Activated naive CD8-positive, alpha-beta T cell treated with anti-CD3 and anti-CD28 coated beads, Interleukin-2, amount 50 U/mL, for 24 hours (primary cell): ENCODE measurements around the gene RNF144A.

Experiments used
- ATAC-seq: fragments of 150-1000 bp; cut with Tn5 transposase; one replicate; pipeline ENCODE4 v1.10.0; 2021
- DNase-seq: peaks from one replicate; pipeline ENCODE4 v3.0.0; 2021
- H3K27ac Mint-ChIP-seq: one replicate; pipeline ENCODE4 v1.8.0; 2021; ENCODE audit warnings: mild to moderate bottlenecking, mixed read lengths
- H3K27me3 Mint-ChIP-seq: one replicate; pipeline ENCODE4 v1.8.0; 2021; ENCODE audit warnings: mixed read lengths
- H3K36me3 Mint-ChIP-seq: one replicate; pipeline ENCODE4 v1.8.0; 2021; ENCODE audit warnings: low read depth, mixed read lengths
- H3K4me1 Mint-ChIP-seq: one replicate; pipeline ENCODE4 v1.8.0; 2021; ENCODE audit warnings: mixed read lengths
- H3K4me3 Mint-ChIP-seq: one replicate; pipeline ENCODE4 v1.8.0; 2021; ENCODE audit warnings: mild to moderate bottlenecking, moderate library complexity, mixed read lengths
- H3K9me3 Mint-ChIP-seq: one replicate; pipeline ENCODE4 v1.8.0; 2021; ENCODE audit warnings: mixed read lengths

RNF144A gene

GRCh38 chr2:6972067-6972710 is 55.0 kb downstream of the RNF144A start:
- no peaks in the 10 kb centered on the region for H3K27me3 Mint-ChIP-seq
- no peak overlapping the region for H3K4me3 Mint-ChIP-seq

GRCh38 chr2:6973895-6974545 is 56.8 kb downstream of the RNF144A start:
- Mint-ChIP-seq H3K27ac (no peak overlapping the region), H3K4me3 (no peak overlapping the region), H3K27me3 (no peaks in the 10 kb centered on the region), H3K9me3 (no peaks in the 10 kb centered on the region), H3K4me1 (peaks cover 11% of the 10 kb centered on the region), H3K36me3 (peaks cover 21% of the 10 kb centered on the region)
- DNase-seq (no peak), ATAC-seq (no peak)

More at GRCh38 chr2:6972067-6972710, 55.0 kb downstream of the RNF144A start:
- Mint-ChIP-seq H3K9me3 (no peaks in the 10 kb centered on the region), H3K27ac (no peak overlapping the region), H3K4me1 (peaks cover 9% of the 10 kb centered on the region), H3K36me3 (peaks cover 17% of the 10 kb centered on the region)
- ATAC-seq (no peak), DNase-seq (no peak)

GRCh38 chr2:6975988-6976387 is 58.8 kb downstream of the RNF144A start:
- Mint-ChIP-seq H3K27me3 (no peaks in the 10 kb centered on the region), H3K4me1 (peaks cover 11% of the 10 kb centered on the region), H3K4me3 (no peak overlapping the region), H3K9me3 (peaks cover under 1% of the 10 kb centered on the region), H3K36me3 (peaks cover 28% of the 10 kb centered on the region), H3K27ac (no peak overlapping the region)
- ATAC-seq, result peak; percentile 37
- DNase-seq, result no peak

GRCh38 chr2:6977113-6977741 is 60.0 kb downstream of the RNF144A start:
- no peaks in the 10 kb centered on the region for H3K27me3 Mint-ChIP-seq
- DNase-seq (no peak), ATAC-seq (no peak)
- peaks cover 37% of the 10 kb centered on the region for H3K36me3 Mint-ChIP-seq
- no peak overlapping the region for H3K27ac Mint-ChIP-seq
- H3K4me3 Mint-ChIP-seq, result no peak overlapping the region
- peaks cover 13% of the 10 kb centered on the region for H3K4me1 Mint-ChIP-seq
- peaks cover 8% of the 10 kb centered on the region for H3K9me3 Mint-ChIP-seq

- peaks cover 35% of the 10 kb centered on the region for H3K36me3 Mint-ChIP-seq
- no peak overlapping the region for H3K4me3 Mint-ChIP-seq
- H3K9me3 Mint-ChIP-seq, result peaks cover 8% of the 10 kb centered on the region
- ATAC-seq (no peak), DNase-seq (no peak)
- no peaks in the 10 kb centered on the region for H3K27me3 Mint-ChIP-seq
- H3K27ac Mint-ChIP-seq, result no peak overlapping the region
- H3K4me1 Mint-ChIP-seq, result peaks cover 13% of the 10 kb centered on the region
Measured at GRCh38 chr2:6977786-6978185, 60.6 kb downstream of the RNF144A start.

- H3K27ac Mint-ChIP-seq, result no peak overlapping the region
- no peak overlapping the region for H3K4me3 Mint-ChIP-seq
- H3K4me1 Mint-ChIP-seq, result peaks cover 13% of the 10 kb centered on the region
- ATAC-seq, result no peak
- H3K9me3 Mint-ChIP-seq, result peaks cover 8% of the 10 kb centered on the region
- DNase-seq, result no peak
- H3K36me3 Mint-ChIP-seq, result peaks cover 31% of the 10 kb centered on the region
- no peaks in the 10 kb centered on the region for H3K27me3 Mint-ChIP-seq
Measured at GRCh38 chr2:6978991-6979390, 61.8 kb downstream of the RNF144A start.

- Mint-ChIP-seq H3K9me3 (peaks cover 8% of the 10 kb centered on the region), H3K4me1 (peaks cover 10% of the 10 kb centered on the region), H3K27me3 (no peaks in the 10 kb centered on the region), H3K36me3 (peaks cover 31% of the 10 kb centered on the region), H3K27ac (no peak overlapping the region), H3K4me3 (no peak overlapping the region)
- ATAC-seq (no peak), DNase-seq (no peak)
Measured at GRCh38 chr2:6982449-6982848, 65.2 kb downstream of the RNF144A start.

- ATAC-seq, result no peak
- Mint-ChIP-seq H3K36me3 (peaks cover 29% of the 10 kb centered on the region), H3K27ac (no peak overlapping the region), H3K27me3 (no peaks in the 10 kb centered on the region), H3K9me3 (peaks cover 8% of the 10 kb centered on the region), H3K4me1 (peaks cover 8% of the 10 kb centered on the region), H3K4me3 (no peak overlapping the region)
- DNase-seq, result no peak
Measured at GRCh38 chr2:6982934-6983589, 65.8 kb downstream of the RNF144A start.

GRCh38 chr2:6986301-6986911 is 69.2 kb downstream of the RNF144A start:
- ATAC-seq, result no peak
- H3K27me3 Mint-ChIP-seq, result no peaks in the 10 kb centered on the region
- H3K4me3 Mint-ChIP-seq, result no peak overlapping the region
- DNase-seq, result no peak
- peaks cover 9% of the 10 kb centered on the region for H3K9me3 Mint-ChIP-seq
- H3K4me1 Mint-ChIP-seq, result peaks cover 6% of the 10 kb centered on the region
- H3K36me3 Mint-ChIP-seq, result peaks cover 27% of the 10 kb centered on the region
- H3K27ac Mint-ChIP-seq, result no peak overlapping the region

- no peaks in the 10 kb centered on the region for H3K27me3 Mint-ChIP-seq
- DNase-seq, result no peak
- ATAC-seq, result no peak
- H3K27ac Mint-ChIP-seq, result no peak overlapping the region
- H3K4me1 Mint-ChIP-seq, result peaks cover 5% of the 10 kb centered on the region
- H3K4me3 Mint-ChIP-seq, result no peak overlapping the region
- peaks cover 6% of the 10 kb centered on the region for H3K9me3 Mint-ChIP-seq
- peaks cover 22% of the 10 kb centered on the region for H3K36me3 Mint-ChIP-seq
Measured at GRCh38 chr2:6986912-6987361, 69.7 kb downstream of the RNF144A start.

- Mint-ChIP-seq H3K27ac (no peak overlapping the region), H3K4me1 (no peaks in the 10 kb centered on the region), H3K27me3 (no peaks in the 10 kb centered on the region), H3K9me3 (peaks cover 6% of the 10 kb centered on the region), H3K36me3 (peaks cover 18% of the 10 kb centered on the region), H3K4me3 (no peak overlapping the region)
- DNase-seq, result no peak
- no peak for ATAC-seq
Measured at GRCh38 chr2:6990871-6991270, 73.7 kb downstream of the RNF144A start.

- Mint-ChIP-seq H3K27ac (no peak overlapping the region), H3K27me3 (no peaks in the 10 kb centered on the region), H3K9me3 (peaks cover 6% of the 10 kb centered on the region), H3K36me3 (peaks cover 25% of the 10 kb centered on the region), H3K4me1 (no peaks in the 10 kb centered on the region), H3K4me3 (no peak overlapping the region)
- DNase-seq (no peak), ATAC-seq (no peak)
Measured at GRCh38 chr2:6992794-6993228, 75.6 kb downstream of the RNF144A start.

- DNase-seq (no peak), ATAC-seq (no peak)
- Mint-ChIP-seq H3K36me3 (peaks cover 25% of the 10 kb centered on the region), H3K27me3 (no peaks in the 10 kb centered on the region), H3K4me3 (no peak overlapping the region), H3K4me1 (no peaks in the 10 kb centered on the region), H3K27ac (no peak overlapping the region), H3K9me3 (peaks cover 6% of the 10 kb centered on the region)
Measured at GRCh38 chr2:6993229-6993640, 76.0 kb downstream of the RNF144A start.

GRCh38 chr2:6993936-6994335 is 76.7 kb downstream of the RNF144A start:
- Mint-ChIP-seq H3K27me3 (no peaks in the 10 kb centered on the region), H3K36me3 (peaks cover 22% of the 10 kb centered on the region), H3K4me3 (no peak overlapping the region), H3K9me3 (peaks cover 6% of the 10 kb centered on the region), H3K4me1 (peaks cover 5% of the 10 kb centered on the region), H3K27ac (no peak overlapping the region)
- ATAC-seq, result no peak
- DNase-seq, result no peak
